GM12878 (cell line): ENCODE measurements around the gene CHST4. TPM values are rescaled to one million over a fixed set of nuclear protein-coding genes. Genes with fewer than 3 reads are reported as not detected.

Experiments
- ATAC-seq: fragments of 200-7000 bp; cut with Tn5 transposase; 3 replicates; pipeline ENCODE4 v1.9.1; 2020; ENCODE audit warnings: mild to moderate bottlenecking, moderate library complexity
- BruUV-seq: library from RNA; stranded (reverse); fragments of 400-500 nt; replicated peaks from 2 replicates; lab custom pipeline; 2021; lab: Mats Ljungman, UMichigan
- CTCF ChIA-PET: fragments of 300-600 bp; sonication (Branson Sonifier 250); formaldehyde crosslinking; extraction: SDS; loops from one replicate; lab custom pipeline; 2021; ENCODE audit warnings: inconsistent platforms; lab: Yijun Ruan, JAX
- POLR2A ChIA-PET: fragments of 350-600 bp; formaldehyde crosslinking; extraction: SDS; loops from one replicate; lab custom pipeline; 2021; ENCODE audit warnings: inconsistent platforms; lab: Charles Lee
- RAD21 ChIA-PET: fragments of 300-600 bp; sonication (Branson Sonifier 250); formaldehyde crosslinking; loops from one replicate; lab custom pipeline; 2023; ENCODE audit warnings: antibody characterized with exemption; ENCODE audit not compliant: unreplicated experiment; lab: Charles Lee
- SMC1A ChIA-PET: fragments of 300-600 bp; sonication (Branson Sonifier 250); formaldehyde crosslinking; loops from one replicate; lab custom pipeline; 2023; ENCODE audit not compliant: unreplicated experiment, uncharacterized antibody; lab: Charles Lee
- DNase-seq: peaks from one replicate; pipeline ENCODE4 v3.0.0-alpha.2; 2011; ENCODE audit warnings: low read depth, low spot score
- FAIRE-seq: peaks from 3 replicates; lab custom pipeline; 2011; peaks lifted over from hg19 to GRCh38; lab: Jason Lieb, UNC
- H2AFZ ChIP-seq: 2 replicates; pipeline ENCODE4 v1.6.0; 2011; ENCODE audit warnings: low read depth, low read length, control low read depth; ENCODE audit not compliant: control insufficient read depth
- H3K27ac ChIP-seq: 2 replicates; pipeline ENCODE4 v1.5.1; 2011; ENCODE audit warnings: control low read depth; ENCODE audit not compliant: control insufficient read depth, insufficient read depth
- H3K27me3 ChIP-seq, 2 experiments: replicated peaks in 1 of 2; 2 replicates each; pipeline versions ENCODE4 v1.6.0 to v1.6.1; 2011; ENCODE audit warnings: low read length in 1 of 2; ENCODE audit not compliant: control insufficient read depth in 2 of 2, insufficient read depth in 2 of 2
- H3K36me3 ChIP-seq, 2 experiments: 2 replicates each; pipeline ENCODE4 v1.5.1; 2011; ENCODE audit warnings: low read length in 1 of 2; ENCODE audit not compliant: control insufficient read depth in 2 of 2, insufficient read depth in 2 of 2
- H3K4me1 ChIP-seq: 2 replicates; pipeline ENCODE4 v1.6.1; 2011; ENCODE audit warnings: mild to moderate bottlenecking, low read length, moderate library complexity, mixed read lengths; ENCODE audit not compliant: control insufficient read depth, insufficient read depth
- H3K4me2 ChIP-seq: 2 replicates; pipeline ENCODE4 v1.6.0; 2011; ENCODE audit warnings: control low read depth; ENCODE audit not compliant: control insufficient read depth, insufficient read depth
- H3K4me3 ChIP-seq: fragments of 200-600 bp; sonication (generic); 2 replicates; pipeline ENCODE4 v1.5.1; 2016
- H3K79me2 ChIP-seq: 2 replicates; pipeline ENCODE4 v1.6.0; 2011; ENCODE audit warnings: low read length; ENCODE audit not compliant: control insufficient read depth, insufficient read depth
- H3K9ac ChIP-seq: 2 replicates; pipeline ENCODE4 v1.8.0; 2011; ENCODE audit warnings: low read length, control low read depth, mixed read lengths; ENCODE audit not compliant: control insufficient read depth, insufficient read depth
- H3K9me3 ChIP-seq: replicated peaks from 3 replicates; pipeline ENCODE4 v1.5.1; 2011; ENCODE audit warnings: mild to moderate bottlenecking, low read length; ENCODE audit not compliant: control insufficient read depth, insufficient read depth
- H4K20me1 ChIP-seq: 2 replicates; pipeline ENCODE4 v1.6.0; 2011; ENCODE audit not compliant: control insufficient read depth, insufficient read depth
- ATF7 ChIP-seq: fragments of 450-650 bp; IDR thresholded peaks from 2 replicates; pipeline ENCODE4 v1.6.1; 2016; ENCODE audit warnings: low read depth, mild to moderate bottlenecking
- BCL11A ChIP-seq: IDR thresholded peaks from 2 replicates; pipeline ENCODE4 v1.6.1; 2011; ENCODE audit warnings: low read depth, low read length
- GABPA ChIP-seq: IDR thresholded peaks from 2 replicates; pipeline ENCODE4 v1.6.1; 2014; ENCODE audit warnings: antibody characterized with exemption, low read depth, mild to moderate bottlenecking, inconsistent platforms
- IRF4 ChIP-seq: IDR thresholded peaks from 2 replicates; pipeline ENCODE4 v1.6.1; 2011; ENCODE audit warnings: low read depth, low read length
- JUNB ChIP-seq: IDR thresholded peaks from 2 replicates; pipeline ENCODE4 v1.6.1; 2016; ENCODE audit warnings: antibody characterized with exemption, mild to moderate bottlenecking
- JUND ChIP-seq: IDR thresholded peaks from 2 replicates; pipeline ENCODE4 v1.6.1; 2012; ENCODE audit warnings: low read depth, mild to moderate bottlenecking, low read length, improper control_type of control experiment, moderate library complexity
- MEF2A ChIP-seq: IDR thresholded peaks from 2 replicates; pipeline ENCODE4 v1.6.1; 2011; ENCODE audit warnings: low read depth, mild to moderate bottlenecking, low read length, moderate library complexity; ENCODE audit not compliant: insufficient read depth
- MEF2B ChIP-seq: fragments of 450-650 bp; IDR thresholded peaks from 2 replicates; pipeline ENCODE4 v1.6.1; 2018; ENCODE audit warnings: mild to moderate bottlenecking, moderate library complexity; ENCODE audit not compliant: partially characterized antibody, poor library complexity, severe bottlenecking
- MYB ChIP-seq: fragments of 150-350 bp; IDR thresholded peaks from 2 replicates; pipeline ENCODE4 v1.6.1; 2014; ENCODE audit warnings: mild to moderate bottlenecking, low read depth, low read length, borderline replicate concordance
- NBN ChIP-seq: fragments of 450-650 bp; IDR thresholded peaks from 2 replicates; pipeline ENCODE4 v1.6.1; 2016
- NFYB ChIP-seq: IDR thresholded peaks from 2 replicates; pipeline ENCODE4 v1.6.1; 2011; ENCODE audit warnings: low read depth, mild to moderate bottlenecking, low read length, improper control_type of control experiment, moderate library complexity; ENCODE audit not compliant: insufficient read depth
- POU2F2 ChIP-seq: IDR thresholded peaks from 3 replicates; pipeline ENCODE4 v1.6.1; 2011; ENCODE audit warnings: low read depth, mild to moderate bottlenecking, low read length, borderline replicate concordance
- WGBS: methylation state at CpG from one replicate; pipeline ENCODE4 v1.1.6; 2016; ENCODE audit warnings: low lambda C conversion rate; ENCODE audit not compliant: insufficient replicate concordance, insufficient coverage; ENCODE audit errors: missing lambda C conversion rate; 5-methylcytosine and 5-hydroxymethylcytosine counted together
- in situ Hi-C: fragments of 300-500 bp; cut with MboI; formaldehyde crosslinking; loops from 9 replicates; pipeline ENCODE4 v1.14.3; 2018; ENCODE audit warnings: mixed read lengths
- intact Hi-C: fragments of 100-400 bp; cut with micrococcal nuclease; formaldehyde crosslinking; loops from one replicate; pipeline ENCODE4 v1.14.2; 2022; ENCODE audit not compliant: unreplicated experiment
- polyA plus RNA-seq, 11 experiments: library from polyadenylated mRNA; depleted of rRNA in 4 of 11; unstranded in 6 of 11; stranded (reverse) in 5 of 11; fragments of >200 nt; fragmentation: Nextera tagmentation in 4 of 11; fragmentation: Illumina TruSeq in 1 of 11; extraction: Ambion mirVana in 4 of 11; extraction: Trizol in 1 of 11; gene quantifications; 1 replicate in 1 of 11; 2 replicates in 10 of 11; pipeline versions ENCODE4 v1.2.1 to v1.2.3, GENCODE V29; 2011 to 2016; ENCODE audit warnings: inconsistent platforms in 2 of 11, missing spikeins in 2 of 11, low read depth in 1 of 11
- total RNA-seq, 4 experiments: library from RNA; depleted of rRNA in 3 of 4; stranded (reverse); fragments of >200 nt in 3 of 4; fragmentation: Illumina TruSeq in 1 of 4; extraction: Trizol in 1 of 4; gene quantifications; 2 replicates each; pipeline versions ENCODE4 v1.2.1 to v1.2.3, GENCODE V29; 2013 to 2021
- TF ChIP-seq, protein P1 (sequence below): fragments of 450-650 bp; IDR thresholded peaks from 2 replicates; pipeline ENCODE4 v1.6.1; 2017; ENCODE audit warnings: mild to moderate bottlenecking
- TF ChIP-seq, protein P2 (sequence below): IDR thresholded peaks from 2 replicates; pipeline ENCODE4 v1.6.1; 2011; ENCODE audit warnings: borderline replicate concordance, low read depth, mild to moderate bottlenecking, moderate library complexity, mixed read lengths, low read length; ENCODE audit not compliant: insufficient read depth; ENCODE audit errors: extremely low read length
- TF ChIP-seq, protein P3 (sequence below): IDR thresholded peaks from 2 replicates; pipeline ENCODE4 v1.6.1; 2012; ENCODE audit warnings: low read length, inconsistent platforms
- TF ChIP-seq, protein P4 (sequence below): fragments of 150-350 bp; IDR thresholded peaks from 2 replicates; pipeline ENCODE4 v1.6.1; 2014; ENCODE audit warnings: mild to moderate bottlenecking, low read depth, low read length
- TF ChIP-seq, protein P5 (sequence below): fragments of 450-650 bp; IDR thresholded peaks from 2 replicates; pipeline ENCODE4 v1.6.1; 2018; ENCODE audit warnings: borderline replicate concordance, mild to moderate bottlenecking; ENCODE audit not compliant: partially characterized antibody

Gene CHST4
- total and polyA plus RNA-seq, 10 of the 15 experiments (the other 5 are each of a cell fraction or from before 2014, with no cell fraction given), result 0.10 to 1.7 (median 0.79) TPM

DNA sequence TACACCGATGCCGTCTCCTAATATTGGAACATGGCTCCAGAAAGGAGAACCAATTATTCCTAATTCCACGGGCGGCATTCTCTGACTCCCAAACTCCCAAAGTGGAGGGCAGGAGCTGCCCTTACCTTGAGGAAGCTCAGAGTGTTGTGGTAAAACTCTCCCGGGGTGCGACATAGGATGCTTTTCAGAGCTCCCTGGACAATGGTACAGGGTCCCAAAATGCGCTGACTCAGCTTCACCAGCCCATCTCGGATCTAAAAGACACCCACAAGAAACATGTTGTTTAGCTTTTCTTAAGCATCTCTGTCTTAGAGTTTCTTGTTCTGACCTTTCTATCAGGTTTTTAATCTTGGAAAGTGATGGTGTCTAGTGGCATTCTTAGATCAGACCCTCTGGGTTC, 43.9 kb downstream of the CHST4 start:
- Histone ChIP-seq H3K79me2 (no peaks in the 10 kb centered on the region), H3K4me3 (no peak overlapping the region), H2AFZ (no peak overlapping the region), H3K36me3 (no peaks in the 10 kb centered on the region), H3K27me3 (no peaks in the 10 kb centered on the region), H4K20me1 (no peaks in the 10 kb centered on the region), H3K4me2 (no peak overlapping the region), H3K9ac (no peak overlapping the region), H3K9me3 (no peaks in the 10 kb centered on the region), H3K4me1 (peaks cover 3% of the 10 kb centered on the region; the same call in 1 of the 2 replicates), H3K27ac (no peak overlapping the region)
- ChIA-PET RAD21 (interaction anchor here (6.4 kb wide), 1 partner anchor 39 kb away, joined by 213 read pairs; no protein-coding TSS in a partner anchor), SMC1A (interaction anchor here (1.5 to 3.7 kb wide), 3 partner anchors 17 to 41 kb away, joined by 4 to 12 read pairs (median 5); no protein-coding TSS in a partner anchor), CTCF (interaction anchor here (1.0 to 12.8 kb wide), 2 partner anchors 39 to 49 kb away, joined by 4 to 312 read pairs; no protein-coding TSS in a partner anchor), POLR2A (no interaction called here)
- WGBS, result 91% methylated on average over 8 of the region's 8 CpGs
- ATAC-seq, result no peak
- in situ Hi-C loops, result no loop called here
- intact Hi-C loops, result no loop called here
- DNase-seq, result no peak
- TF ChIP-seq, protein P1, sequence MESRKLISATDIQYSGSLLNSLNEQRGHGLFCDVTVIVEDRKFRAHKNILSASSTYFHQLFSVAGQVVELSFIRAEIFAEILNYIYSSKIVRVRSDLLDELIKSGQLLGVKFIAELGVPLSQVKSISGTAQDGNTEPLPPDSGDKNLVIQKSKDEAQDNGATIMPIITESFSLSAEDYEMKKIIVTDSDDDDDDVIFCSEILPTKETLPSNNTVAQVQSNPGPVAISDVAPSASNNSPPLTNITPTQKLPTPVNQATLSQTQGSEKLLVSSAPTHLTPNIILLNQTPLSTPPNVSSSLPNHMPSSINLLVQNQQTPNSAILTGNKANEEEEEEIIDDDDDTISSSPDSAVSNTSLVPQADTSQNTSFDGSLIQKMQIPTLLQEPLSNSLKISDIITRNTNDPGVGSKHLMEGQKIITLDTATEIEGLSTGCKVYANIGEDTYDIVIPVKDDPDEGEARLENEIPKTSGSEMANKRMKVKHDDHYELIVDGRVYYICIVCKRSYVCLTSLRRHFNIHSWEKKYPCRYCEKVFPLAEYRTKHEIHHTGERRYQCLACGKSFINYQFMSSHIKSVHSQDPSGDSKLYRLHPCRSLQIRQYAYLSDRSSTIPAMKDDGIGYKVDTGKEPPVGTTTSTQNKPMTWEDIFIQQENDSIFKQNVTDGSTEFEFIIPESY, result no peak
- TF ChIP-seq NBN, result no peak
- no peak for TF ChIP-seq ATF7
- TF ChIP-seq, protein P2, sequence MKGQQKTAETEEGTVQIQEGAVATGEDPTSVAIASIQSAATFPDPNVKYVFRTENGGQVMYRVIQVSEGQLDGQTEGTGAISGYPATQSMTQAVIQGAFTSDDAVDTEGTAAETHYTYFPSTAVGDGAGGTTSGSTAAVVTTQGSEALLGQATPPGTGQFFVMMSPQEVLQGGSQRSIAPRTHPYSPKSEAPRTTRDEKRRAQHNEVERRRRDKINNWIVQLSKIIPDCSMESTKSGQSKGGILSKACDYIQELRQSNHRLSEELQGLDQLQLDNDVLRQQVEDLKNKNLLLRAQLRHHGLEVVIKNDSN, result no peak
- TF ChIP-seq MEF2B, result no peak
- no peak for TF ChIP-seq MYB
- TF ChIP-seq POU2F2, result no peak
- TF ChIP-seq BCL11A, result no peak
- TF ChIP-seq JUND, result no peak
- TF ChIP-seq MEF2A, result no peak
- TF ChIP-seq GABPA, result no peak
- TF ChIP-seq IRF4, result no peak
- TF ChIP-seq, protein P3, sequence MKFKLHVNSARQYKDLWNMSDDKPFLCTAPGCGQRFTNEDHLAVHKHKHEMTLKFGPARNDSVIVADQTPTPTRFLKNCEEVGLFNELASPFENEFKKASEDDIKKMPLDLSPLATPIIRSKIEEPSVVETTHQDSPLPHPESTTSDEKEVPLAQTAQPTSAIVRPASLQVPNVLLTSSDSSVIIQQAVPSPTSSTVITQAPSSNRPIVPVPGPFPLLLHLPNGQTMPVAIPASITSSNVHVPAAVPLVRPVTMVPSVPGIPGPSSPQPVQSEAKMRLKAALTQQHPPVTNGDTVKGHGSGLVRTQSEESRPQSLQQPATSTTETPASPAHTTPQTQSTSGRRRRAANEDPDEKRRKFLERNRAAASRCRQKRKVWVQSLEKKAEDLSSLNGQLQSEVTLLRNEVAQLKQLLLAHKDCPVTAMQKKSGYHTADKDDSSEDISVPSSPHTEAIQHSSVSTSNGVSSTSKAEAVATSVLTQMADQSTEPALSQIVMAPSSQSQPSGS, result no peak
- no peak for TF ChIP-seq NFYB
- TF ChIP-seq, protein P4, sequence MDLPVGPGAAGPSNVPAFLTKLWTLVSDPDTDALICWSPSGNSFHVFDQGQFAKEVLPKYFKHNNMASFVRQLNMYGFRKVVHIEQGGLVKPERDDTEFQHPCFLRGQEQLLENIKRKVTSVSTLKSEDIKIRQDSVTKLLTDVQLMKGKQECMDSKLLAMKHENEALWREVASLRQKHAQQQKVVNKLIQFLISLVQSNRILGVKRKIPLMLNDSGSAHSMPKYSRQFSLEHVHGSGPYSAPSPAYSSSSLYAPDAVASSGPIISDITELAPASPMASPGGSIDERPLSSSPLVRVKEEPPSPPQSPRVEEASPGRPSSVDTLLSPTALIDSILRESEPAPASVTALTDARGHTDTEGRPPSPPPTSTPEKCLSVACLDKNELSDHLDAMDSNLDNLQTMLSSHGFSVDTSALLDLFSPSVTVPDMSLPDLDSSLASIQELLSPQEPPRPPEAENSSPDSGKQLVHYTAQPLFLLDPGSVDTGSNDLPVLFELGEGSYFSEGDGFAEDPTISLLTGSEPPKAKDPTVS, result no peak
- TF ChIP-seq, protein P5, sequence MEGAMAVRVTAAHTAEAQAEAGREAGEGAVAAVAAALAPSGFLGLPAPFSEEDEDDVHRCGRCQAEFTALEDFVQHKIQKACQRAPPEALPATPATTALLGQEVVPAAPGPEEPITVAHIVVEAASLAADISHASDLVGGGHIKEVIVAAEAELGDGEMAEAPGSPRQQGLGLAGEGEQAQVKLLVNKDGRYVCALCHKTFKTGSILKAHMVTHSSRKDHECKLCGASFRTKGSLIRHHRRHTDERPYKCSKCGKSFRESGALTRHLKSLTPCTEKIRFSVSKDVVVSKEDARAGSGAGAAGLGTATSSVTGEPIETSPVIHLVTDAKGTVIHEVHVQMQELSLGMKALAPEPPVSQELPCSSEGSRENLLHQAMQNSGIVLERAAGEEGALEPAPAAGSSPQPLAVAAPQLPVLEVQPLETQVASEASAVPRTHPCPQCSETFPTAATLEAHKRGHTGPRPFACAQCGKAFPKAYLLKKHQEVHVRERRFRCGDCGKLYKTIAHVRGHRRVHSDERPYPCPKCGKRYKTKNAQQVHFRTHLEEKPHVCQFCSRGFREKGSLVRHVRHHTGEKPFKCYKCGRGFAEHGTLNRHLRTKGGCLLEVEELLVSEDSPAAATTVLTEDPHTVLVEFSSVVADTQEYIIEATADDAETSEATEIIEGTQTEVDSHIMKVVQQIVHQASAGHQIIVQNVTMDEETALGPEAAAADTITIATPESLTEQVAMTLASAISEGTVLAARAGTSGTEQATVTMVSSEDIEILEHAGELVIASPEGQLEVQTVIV, result no peak
- TF ChIP-seq JUNB, result no peak
- BruUV-seq, result no TSS peak
- no peak for FAIRE-seq
